Activated CD8-positive, alpha-beta memory T cell treated with anti-CD3 and anti-CD28 coated beads for 24 hours (primary cell): ENCODE results near the gene MEGF6.

Experiments used
- DNase-seq: peaks from one replicate; pipeline ENCODE4 v3.0.0-alpha.2; 2020

The MEGF6 gene

DNA sequence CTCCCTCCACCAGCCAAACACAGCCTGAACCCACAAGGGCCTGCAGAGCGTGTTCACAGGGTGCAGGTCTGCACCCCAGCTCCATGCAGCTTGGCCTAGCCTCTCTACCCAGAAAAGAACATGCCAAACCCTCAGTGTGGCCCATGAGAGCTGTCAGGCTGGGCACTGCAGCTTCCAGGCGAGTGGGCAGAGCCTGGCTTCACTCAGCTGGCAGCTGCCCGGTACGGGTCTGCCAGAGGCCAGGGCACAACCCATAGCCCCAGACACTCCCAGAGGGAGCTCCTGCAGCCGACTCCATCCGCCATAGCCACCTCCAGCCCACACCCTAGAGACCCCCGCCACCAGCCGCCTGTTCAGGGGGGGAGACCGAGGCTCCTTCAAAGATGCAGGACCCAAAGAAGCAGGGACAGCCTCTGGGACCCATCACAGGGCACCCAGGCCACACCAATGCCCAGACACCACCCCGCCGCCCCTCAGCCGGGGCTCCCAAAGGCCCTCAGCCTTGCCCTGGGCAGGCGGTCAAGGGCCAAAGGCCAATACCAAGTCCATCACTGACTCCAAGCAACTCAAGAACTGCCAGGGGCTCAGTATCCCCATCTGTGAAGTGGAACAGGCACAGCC is 42.4 kb downstream of the MEGF6 start:
- no peak for DNase-seq

DNA sequence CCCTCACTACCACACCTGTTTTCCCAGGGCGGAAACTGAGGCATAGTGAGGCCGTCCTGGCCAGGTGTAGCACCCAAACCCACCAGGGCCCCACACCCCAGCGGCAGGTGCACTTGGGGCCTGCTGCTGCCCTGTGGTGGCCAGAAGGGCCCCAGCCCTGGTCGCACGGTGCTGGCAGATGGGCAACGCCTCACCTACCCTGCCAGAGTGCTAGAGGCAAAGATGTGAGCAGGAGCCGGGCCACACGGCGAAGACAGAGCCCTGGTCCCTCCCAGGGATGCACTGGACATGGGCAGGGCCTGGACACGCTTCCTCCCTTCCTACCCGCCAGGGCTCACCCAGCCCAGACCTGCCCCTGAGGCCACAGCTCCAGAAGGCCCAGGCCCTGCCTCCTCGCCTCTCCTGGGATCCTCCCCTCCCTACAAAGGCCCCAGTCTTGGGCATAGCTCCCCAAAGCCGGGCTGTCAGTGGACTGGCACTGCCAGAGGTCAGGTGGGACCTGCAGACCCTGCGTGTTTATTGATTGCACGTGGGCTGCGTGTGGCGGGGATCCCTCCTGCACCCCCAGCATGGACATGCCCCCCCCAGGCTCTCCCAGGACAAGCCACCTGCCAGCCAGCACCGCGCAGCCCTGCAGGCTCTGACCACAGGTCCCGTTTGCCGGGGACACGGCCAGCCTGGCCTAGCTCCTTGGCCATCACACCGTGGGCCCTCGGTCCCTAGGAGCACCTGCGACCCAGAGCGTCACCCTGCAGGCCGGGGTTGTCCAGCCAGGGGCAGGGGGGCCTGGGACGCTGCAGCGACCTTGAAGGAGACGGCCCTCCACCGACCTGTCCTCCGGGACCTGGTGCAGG is 44.1 kb downstream of the MEGF6 start:
- DNase-seq: no peak

DNA sequence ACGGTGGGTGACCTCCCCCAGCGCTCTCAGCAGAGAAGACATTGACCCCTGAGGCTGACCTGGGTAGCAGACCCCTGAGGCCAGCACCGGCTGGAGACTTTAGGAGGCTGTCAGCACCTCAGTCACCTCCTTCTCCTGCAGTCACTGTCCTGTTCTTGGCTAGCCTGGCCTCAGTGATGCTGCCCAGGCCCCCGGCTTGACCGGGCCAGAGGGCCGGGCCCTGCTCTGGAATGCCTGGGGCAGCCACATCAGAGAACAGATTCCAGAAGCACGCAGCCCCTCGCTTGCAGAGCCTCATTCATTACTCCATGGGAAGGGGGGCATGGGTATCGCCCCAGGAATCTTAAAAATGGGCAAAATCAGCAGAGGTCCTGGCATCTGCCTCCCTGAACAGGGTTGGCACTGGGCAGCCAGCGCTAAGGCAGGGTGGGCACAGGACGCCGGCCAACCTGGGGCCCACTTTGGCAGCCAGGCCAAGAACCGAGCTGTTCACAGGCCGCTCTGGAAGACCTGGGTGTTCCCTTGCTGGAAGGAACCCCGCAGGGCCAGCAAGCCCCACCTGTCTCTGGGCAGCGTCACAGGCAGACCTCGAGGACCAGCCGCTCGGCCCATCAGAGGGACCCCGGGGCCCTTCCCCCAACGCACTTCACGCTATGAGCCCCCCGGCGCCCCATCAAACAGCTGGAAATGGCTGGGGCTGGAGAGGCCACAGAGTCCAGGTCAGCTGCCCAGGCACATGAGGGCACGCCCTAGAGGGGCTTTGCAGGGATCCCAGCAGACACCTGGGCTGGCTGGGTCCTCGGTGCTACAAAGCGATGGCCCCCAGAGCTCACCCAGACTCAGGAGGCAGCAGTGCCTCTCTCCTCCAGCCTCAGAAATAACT is 45.1 kb downstream of the MEGF6 start:
- DNase-seq: no peak

DNA sequence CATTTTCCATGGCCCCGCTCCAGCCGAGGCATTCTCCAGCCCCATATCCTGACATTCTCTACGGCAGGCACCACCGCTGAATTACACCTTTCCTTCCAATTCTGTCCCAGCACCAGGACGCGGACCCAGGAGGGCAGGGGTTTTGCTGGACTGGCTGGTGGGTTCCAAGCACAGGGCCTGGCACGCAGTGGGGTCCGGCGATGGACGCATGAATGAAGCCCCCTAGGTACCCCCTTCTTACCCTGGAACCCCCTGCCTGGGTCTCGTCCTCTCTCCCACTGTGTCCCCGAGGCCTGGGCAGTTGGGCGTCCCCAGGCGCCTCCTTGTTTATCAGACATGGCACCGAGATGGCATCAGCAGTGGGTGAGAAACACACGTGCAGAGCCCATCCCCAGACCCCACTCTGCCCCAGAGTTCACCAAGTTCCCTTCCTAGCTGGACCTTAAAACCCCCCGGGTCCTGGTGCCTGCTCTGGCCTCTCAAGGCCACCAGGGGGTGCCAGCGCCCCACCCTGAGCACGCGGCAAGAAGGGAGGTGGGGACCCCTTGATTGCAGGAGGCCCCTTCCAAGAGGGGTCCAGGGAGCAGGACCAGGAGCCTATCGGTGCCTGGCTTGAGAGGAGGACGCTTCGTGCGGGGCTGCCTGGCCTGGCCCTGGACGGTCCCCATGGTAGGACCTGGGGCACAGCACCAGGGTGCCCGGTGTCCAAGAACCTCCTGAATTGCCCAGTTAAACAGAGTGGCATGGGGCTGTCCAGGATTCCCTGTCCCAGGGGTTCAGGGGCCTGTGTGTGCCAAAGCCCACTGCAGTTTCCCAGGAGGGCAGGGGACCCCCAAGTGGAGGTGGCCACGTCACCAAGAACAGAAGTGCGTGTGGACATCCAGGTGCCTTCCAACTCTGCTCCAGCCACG is 46.1 kb downstream of the MEGF6 start:
- DNase-seq: peak; percentile 81

DNA sequence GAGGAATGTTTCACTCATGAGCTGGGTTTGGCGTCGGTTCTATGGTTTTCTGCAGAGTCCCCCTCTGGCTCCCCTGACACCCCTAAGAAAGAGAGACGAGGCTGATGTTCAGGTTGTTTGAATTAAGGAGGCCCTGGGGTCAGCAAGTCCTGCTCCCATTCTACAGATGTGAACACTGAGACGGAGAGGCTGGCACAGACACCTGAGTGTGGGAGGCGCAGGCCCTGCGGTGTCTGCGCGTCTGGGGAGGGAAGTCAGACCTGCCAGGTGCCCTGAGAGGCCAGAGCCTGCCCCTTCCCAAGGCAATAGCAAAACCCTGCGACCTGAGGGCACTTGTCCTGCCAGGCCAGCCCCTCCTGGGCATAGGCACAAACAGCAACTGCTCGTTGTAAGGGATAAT is 47.7 kb downstream of the MEGF6 start:
- no peak for DNase-seq

DNA sequence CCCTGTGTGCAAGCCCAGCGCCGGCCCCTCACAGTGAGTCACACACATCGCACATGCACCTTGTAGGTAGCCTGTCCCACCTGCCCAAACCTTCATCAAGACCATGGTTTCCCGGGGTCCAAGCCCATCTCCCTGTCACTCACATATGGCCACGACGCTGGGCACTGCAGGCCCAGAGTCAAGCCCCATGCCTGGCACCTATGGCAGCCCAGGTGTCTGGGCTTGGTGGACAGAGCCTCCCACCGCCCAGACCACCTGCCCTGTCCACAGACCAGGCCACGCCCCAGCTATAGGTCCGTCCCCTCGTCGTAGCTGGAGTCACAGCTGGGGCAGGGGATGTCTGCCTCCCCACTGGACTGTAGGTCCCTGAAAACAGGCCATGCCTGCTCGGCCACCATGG is 48.2 kb downstream of the MEGF6 start:
- DNase-seq: no peak

DNA sequence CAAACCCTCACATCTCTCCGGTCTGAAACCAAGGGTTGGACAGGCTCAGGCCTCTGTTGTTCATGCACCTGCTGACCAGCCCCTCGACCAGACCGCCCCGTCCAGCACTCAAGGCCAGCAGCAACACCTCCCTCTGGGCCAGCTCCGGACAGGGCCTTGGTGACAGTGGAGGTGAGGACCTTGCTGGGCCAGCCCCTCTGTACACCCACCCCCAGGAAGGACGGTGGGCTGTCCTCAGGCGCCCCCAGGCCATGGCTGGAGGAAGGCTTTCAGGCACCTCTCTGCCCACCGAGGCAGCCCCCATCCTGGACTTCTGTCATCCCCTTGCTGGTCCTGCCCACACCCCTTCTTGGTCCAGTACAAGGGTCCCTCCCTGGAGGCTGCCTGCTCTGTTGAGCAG is 48.6 kb downstream of the MEGF6 start:
- no peak for DNase-seq

DNA sequence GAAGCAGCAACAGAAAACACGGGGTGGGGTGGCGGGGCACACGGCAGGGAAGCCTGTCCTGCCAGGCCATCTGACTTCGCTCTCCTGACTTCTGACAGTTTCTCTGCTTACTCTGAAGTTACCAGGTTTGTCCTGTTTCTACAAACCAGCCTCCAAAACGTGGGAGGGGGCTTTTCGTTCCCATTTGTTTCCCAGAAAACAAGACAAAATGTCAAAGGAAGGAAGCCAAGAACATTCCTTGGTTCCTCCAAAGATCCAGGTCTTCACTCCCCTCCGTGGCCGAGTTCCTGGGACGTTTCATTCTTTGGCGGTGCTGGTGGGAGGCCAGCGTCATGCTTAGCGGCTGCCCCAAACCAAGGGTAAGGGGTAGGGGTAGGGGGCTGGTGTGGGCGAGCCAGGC is 49.6 kb downstream of the MEGF6 start:
- DNase-seq: no peak

DNA sequence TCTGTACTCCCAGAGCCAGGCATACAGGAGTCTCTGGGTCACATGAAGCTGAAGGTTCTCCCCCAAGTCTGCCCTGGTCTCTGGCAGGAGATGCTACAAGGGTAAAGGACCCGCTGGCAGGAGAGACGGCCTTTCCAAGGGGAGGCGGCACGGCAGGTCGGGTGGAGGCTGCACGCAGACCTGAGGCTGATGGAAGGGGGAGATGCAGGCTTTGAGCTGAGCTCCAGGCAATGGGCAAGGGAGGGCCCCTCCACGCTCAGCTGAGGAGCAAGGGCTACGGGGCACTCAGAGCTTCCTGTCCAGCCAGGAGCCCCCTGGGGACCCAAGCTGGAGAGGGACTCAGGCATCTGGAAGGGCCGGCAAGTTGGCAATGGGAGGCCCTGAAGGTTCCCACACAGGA is 50.3 kb downstream of the MEGF6 start:
- no peak for DNase-seq

DNA sequence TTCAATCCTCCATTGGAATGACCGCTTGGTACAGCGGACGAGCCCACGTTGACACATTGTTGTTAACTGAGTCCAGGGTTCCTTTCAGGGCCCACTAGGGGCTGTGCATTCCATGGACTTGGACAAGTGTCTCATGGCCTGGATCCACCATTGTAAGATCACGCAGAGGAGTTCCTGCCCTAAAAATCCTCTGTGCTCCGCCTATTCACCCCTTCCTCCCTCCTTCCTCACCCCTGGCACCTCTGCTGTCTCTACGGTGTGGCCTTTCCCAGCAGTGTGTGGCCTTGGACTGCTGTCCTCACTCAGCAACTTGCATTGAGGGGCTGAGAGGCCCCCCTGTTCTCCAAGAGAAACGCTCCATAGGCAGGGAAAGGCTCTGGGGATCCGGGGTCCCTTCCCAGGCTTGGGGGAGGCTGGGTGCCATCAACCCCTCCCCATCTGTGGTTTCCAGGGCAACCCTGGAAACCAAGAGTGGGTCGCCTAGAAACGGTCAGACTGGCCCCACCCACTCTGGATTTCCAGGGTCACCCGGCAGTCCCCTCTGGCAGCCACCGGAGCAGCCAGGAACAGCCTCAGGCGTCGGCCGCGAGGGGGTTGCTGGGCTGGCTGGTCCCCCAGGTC is 50.9 kb downstream of the MEGF6 start:
- DNase-seq: no peak

DNA sequence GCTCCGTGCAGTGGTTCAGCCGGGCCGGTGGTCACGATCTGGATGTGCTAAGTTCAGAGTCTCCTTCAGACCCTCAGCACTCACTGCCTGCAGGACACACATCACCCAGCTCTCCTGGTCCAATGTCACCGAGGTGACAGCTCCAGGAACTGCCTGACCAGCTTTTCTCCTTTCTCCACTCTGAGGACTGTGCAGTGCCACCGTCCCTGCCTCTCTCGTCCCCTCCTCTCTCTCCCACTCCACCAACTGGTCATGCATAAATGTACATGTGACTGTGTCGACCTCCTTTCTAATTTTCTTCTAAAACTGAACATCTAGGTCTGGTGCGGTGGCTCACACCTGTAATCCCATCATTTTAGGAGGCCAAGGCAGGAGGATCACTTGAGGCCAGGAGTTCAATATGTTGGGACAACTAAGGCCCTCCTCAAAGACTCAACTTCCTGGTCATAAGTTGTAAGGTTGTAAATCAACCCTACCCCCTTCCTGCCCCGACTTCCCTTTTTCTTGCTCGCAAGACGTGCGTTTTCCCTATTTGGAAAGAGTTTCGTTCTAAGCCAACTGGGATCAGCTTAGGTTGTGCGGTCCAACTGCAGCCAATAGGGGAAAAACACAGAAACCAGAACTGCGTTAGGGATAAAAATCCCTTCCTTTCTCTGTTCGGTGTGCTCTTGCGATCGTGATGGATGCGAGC is 53.1 kb downstream of the MEGF6 start:
- no peak for DNase-seq

DNA sequence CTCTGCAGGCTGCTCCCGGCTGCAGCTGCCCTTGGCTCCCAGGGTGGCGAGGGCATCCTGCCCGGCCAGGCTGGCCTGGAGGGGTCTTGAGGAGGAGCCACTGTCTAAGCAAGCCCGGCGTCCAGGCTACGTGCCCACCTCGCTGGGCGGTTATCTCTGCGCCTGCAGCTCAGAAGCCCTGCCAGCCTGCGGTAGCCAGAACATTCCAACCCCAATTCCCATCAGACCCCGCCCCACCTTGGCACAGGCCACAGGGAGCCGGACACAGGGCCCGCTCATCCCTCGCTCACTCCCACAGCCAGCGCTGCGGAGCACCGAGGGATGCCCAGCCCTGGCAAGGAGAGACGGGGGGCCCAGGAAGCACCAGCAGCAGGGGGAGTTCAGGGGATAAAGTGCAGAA is 53.9 kb downstream of the MEGF6 start:
- DNase-seq: no peak

DNA sequence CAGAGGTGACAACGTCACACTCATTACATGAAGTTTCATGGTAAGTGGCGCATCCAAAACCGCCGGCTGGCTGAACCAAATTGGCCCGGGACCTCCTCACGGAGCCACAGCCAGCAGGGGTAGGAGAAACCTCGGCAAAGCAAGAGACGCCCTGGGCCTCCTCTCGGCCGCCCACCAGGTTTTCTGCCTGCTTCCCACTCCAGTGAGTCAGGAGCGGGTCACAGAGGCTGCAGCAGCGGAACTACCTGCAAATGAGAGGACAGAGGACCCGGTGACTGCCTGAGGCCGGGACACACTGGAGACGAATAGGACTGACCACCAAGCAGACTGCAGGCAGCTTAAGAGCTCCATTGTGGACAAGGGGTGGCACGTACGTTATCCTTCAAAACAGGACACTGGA is 55.0 kb downstream of the MEGF6 start:
- DNase-seq: no peak

DNA sequence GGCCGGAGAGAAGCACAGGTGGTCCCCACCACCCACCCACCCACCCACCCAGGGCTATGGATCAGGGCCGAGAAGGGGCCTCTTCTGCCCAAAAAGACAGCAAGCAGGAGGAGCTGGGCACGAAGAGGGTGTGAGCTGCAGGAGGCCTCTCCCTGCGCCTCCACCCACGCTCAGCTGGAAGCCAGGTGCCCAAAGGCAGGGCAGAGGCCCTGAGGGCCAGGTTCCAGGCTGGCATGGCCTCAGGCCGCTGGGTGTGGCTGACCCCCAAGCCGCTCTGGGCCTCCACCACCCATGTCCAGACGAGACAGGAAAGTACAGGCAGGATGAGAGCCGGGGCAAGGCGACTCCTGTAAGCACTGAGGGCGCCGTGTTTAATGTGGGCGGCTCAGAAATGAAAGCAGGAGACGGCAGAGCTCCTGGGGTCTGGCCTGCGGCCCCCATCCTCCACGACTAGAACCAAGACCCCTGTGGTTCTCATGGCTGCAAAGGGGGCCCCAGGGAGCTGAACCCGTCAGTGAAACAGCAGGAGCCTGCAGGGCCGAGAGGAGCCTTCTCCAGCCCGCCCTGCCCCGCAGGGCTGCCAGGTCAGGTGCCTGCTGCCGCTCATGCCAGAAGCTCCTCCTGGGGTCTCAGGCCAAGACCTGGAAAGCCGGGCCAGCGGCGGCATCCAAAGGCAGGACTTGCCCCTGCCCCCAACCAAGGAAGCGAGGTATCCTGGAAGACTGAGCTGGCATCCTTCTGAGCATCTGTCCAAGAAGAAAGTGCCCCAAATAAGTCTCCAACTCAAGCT is 56.0 kb downstream of the MEGF6 start:
- DNase-seq: no peak

DNA sequence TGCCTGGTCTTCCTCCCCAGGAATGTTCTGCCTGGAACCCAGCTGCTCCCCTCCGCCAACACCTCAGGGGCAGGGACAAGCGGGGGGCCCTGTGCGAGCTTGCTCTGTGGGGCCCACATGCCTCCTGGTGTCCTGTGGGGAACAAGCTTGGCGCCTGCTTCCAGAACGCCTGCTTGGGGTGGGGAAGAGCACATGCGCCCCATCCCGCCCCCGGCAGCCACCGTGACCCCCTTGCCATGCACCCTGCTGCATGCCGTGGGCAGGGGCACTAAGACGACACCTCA is 57.4 kb downstream of the MEGF6 start:
- no peak for DNase-seq

DNA sequence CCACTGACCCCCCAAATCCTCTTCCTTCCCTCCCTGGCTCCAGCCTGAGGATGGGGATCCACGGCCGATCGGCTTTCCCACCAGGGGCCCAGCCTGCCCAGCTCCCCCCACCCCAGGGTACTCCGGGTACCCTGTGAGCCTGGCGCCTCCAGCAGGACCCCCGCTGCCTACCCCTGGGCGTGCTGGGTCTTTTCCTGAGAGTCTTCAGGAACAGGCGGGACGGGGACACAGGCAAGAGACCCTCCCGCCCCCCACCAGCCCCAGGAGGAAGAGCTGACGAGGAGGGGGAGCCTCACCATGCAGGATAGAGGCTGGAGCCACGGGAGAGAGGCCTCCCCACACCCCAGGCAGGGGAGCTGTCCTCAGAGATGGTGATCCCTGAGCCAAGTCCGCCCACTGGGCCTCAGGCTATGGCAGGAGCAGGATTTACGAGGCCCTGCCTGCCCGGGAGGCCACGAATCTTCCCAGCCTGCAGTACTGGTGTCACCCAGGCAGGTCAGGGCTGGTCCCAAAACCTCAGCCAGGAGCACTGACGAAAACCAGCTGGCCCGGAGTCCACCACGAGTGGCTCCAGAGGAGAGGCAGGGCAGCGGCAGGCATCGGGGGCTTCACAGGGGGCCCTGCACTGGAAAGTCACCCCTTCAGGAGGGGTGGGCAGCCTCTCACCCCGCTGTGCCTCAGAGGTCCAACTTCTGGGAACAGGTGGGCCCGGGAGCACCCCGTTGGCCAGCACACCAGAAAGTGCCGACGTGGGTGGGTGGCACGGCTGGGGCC is 58.0 kb downstream of the MEGF6 start:
- no peak for DNase-seq

DNA sequence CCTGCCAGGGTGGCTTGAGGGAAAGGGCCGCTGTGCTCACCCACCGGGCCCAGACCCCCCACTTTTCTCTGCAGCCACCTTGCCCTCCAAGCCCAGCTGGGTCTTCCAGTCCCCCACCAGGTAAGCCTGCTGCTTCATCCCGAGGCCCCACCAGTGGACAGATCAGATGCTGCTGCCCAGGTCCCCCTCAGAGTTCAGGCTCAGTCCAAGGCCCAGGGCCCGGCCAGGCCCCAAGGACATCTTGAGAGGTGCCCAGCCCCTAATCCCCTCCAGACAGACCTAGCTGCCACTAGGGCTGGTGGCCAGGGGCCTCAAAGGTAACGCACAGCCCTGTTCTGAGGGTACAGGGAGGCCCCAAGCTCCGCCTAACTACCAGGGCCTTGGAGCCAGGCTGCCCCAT is 58.6 kb downstream of the MEGF6 start:
- DNase-seq: no peak

DNA sequence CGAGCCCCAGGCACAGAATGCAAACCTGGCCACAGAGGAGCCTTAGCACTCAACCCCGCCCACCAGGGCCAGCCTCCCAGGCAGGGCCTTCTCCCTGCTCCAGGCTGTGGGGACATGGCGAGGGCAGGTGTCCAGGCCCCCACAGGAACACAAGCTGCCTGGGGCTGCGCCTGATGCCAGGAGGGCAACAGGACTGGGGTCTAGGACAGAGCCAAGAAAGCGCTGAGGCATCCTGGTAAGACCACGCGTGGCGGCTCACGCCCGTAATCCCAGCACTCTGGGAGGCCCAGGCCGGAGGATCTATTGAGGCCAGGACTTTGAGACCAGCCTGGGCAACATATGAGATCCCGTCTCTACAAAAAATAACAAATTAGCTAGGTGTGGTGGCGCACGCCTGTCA is 59.1 kb downstream of the MEGF6 start:
- no peak for DNase-seq

DNA sequence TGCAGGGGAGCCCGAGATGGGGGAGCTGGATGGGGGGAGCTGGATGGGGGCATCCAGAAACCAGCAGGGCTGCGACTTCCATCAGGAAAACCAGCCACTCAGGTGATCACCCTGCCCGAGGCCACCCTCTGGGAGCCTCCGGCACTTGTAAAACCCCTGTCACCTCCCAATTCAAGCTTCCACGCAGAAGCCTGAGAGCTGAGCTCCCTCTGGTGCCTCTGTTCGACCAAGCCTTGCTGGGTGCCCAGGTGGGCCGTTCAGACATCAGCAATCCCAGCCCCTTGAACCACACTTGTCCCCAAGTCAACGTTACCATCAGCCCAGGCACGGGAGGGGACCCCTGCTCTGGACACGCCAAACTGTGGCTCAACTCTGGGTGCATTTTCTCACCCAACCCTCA is 59.6 kb downstream of the MEGF6 start:
- no peak for DNase-seq

DNA sequence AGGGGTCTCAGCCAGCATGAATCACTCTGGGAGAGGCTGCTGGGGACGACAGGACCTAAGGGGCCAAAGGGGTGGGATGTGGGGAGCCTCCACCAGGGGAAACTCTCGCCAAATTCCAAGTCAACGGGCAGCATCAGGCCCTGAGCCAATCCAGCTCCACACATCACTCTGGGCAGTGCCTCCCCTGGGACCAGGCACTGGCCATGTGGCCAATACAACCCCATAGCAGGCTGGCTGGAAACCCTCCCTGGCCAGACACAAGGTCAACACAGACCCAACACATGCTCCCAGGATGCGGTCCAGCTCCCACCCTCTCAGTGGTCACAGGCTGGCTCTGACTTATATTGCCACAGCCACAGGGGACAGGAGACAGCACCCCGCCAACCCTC is 60.0 kb downstream of the MEGF6 start:
- no peak for DNase-seq
